Activated CD4-positive, alpha-beta T cell treated with anti-CD3 and anti-CD28 coated beads for 36 hours (primary cell): Measurements from ENCODE around the gene TMED10. TPM values are rescaled to one million over a fixed set of nuclear protein-coding genes. Genes with fewer than 3 reads are reported as not detected.

Experiments used
- ATAC-seq: fragments of 200-7000 bp; cut with Tn5 transposase; one replicate; pipeline ENCODE4 v1.10.0; 2021; ENCODE audit warnings: mild to moderate bottlenecking, moderate library complexity
- CTCF ChIA-PET: fragments of 350-600 bp; sonication (Branson Sonifier 250); formaldehyde crosslinking; loops from one replicate; lab custom pipeline; 2021; ENCODE audit warnings: antibody characterized with exemption; lab: Charles Lee
- POLR2A ChIA-PET: fragments of 350-600 bp; sonication (Branson Sonifier 250); formaldehyde crosslinking; loops from one replicate; lab custom pipeline; 2021; ENCODE audit warnings: antibody characterized with exemption, inconsistent platforms; lab: Charles Lee
- DNase-seq: peaks from one replicate; pipeline ENCODE4 v3.0.0-alpha.2; 2020
- H3K27ac Mint-ChIP-seq: one replicate; pipeline ENCODE4 v1.8.0; 2021; ENCODE audit warnings: mixed read lengths
- H3K27me3 Mint-ChIP-seq: one replicate; pipeline ENCODE4 v1.8.0; 2021; ENCODE audit warnings: mixed read lengths
- H3K36me3 Mint-ChIP-seq: one replicate; pipeline ENCODE4 v1.8.0; 2021; ENCODE audit warnings: low read depth, mixed read lengths
- H3K4me1 Mint-ChIP-seq: one replicate; pipeline ENCODE4 v1.8.0; 2021; ENCODE audit warnings: mixed read lengths
- H3K4me3 Mint-ChIP-seq: one replicate; pipeline ENCODE4 v1.8.0; 2021; ENCODE audit warnings: mild to moderate bottlenecking, moderate library complexity, mixed read lengths
- H3K9me3 Mint-ChIP-seq: one replicate; pipeline ENCODE4 v1.8.0; 2021; ENCODE audit warnings: low read depth, mixed read lengths
- intact Hi-C, 2 experiments: fragments of 100-400 bp; cut with DNase I in 1 of 2; cut with micrococcal nuclease in 1 of 2; formaldehyde crosslinking; loops; one replicate each; pipeline versions ENCODE4 v1.14.2 to v1.15.1; 2022 to 2024; cut with DNase I, micrococcal nuclease
- total RNA-seq, 2 experiments: library from RNA; stranded (reverse); gene quantifications; one replicate each; pipeline ENCODE4 v1.2.3, GENCODE V29; 2021

The TMED10 gene
- total RNA-seq, 2 experiments from 2014 or later, result 179 to 253 TPM

- H3K4me3 Mint-ChIP-seq, result no peak overlapping the region
- H3K4me1 Mint-ChIP-seq, result peaks cover 60% of the 10 kb centered on the region
- DNase-seq, result no peak
- CTCF ChIA-PET, result interaction anchor here (0.5 to 12.7 kb wide), 6 partner anchors 12 to 359 kb away, joined by 3 to 221 read pairs (median 4); no protein-coding TSS in a partner anchor
- H3K27ac Mint-ChIP-seq, result peak overlapping the region; percentile 44
- no peaks in the 10 kb centered on the region for H3K27me3 Mint-ChIP-seq
- POLR2A ChIA-PET, result no interaction called here
- intact Hi-C loops, result no loop called here
- no peak for ATAC-seq
- peaks cover 27% of the 10 kb centered on the region for H3K36me3 Mint-ChIP-seq
- no peaks in the 10 kb centered on the region for H3K9me3 Mint-ChIP-seq
Measured at GRCh38 chr14:75143761-75144527, 32.5 kb downstream of the TMED10 start.

DNA sequence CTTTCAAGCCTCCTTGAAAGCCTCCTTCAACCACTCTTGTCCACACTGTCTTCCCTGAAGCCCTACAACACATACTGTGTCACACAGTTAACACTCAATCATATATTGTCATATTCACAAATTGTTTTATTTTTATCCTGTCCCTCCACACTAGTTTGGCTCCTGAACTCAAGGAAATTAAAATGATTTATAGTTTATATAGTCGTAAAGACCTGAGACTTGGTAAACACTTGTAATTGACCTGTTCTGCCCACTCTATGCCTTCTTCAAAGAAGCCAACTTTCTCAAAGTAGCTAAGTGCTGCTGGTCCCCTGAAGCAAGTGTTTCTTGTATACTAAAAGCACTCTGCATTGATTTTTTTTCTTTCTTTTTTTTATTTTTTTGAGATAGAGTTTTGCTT, 33.9 kb downstream of the TMED10 start:
- ChIA-PET POLR2A (no interaction called here), CTCF (interaction anchor here (0.7 to 12.7 kb wide), 8 partner anchors 11 to 158 kb away, joined by 3 to 221 read pairs (median 6); no protein-coding TSS in a partner anchor)
- H3K36me3 Mint-ChIP-seq, result peaks cover 21% of the 10 kb centered on the region
- H3K9me3 Mint-ChIP-seq, result no peaks in the 10 kb centered on the region
- DNase-seq (no peak), ATAC-seq (no peak)
- no peaks in the 10 kb centered on the region for H3K27me3 Mint-ChIP-seq
- intact Hi-C loops, result no loop called here
- H3K27ac Mint-ChIP-seq, result no peak overlapping the region
- no peak overlapping the region for H3K4me3 Mint-ChIP-seq
- H3K4me1 Mint-ChIP-seq, result peaks cover 62% of the 10 kb centered on the region

- no peaks in the 10 kb centered on the region for H3K9me3 Mint-ChIP-seq
- H3K27me3 Mint-ChIP-seq, result no peaks in the 10 kb centered on the region
- intact Hi-C loops, result no loop called here
- H3K27ac Mint-ChIP-seq, result no peak overlapping the region
- H3K4me3 Mint-ChIP-seq, result no peak overlapping the region
- H3K36me3 Mint-ChIP-seq, result peaks cover 17% of the 10 kb centered on the region
- ChIA-PET CTCF (interaction anchor here (0.9 to 12.7 kb wide), 10 partner anchors 11 to 179 kb away, joined by 3 to 221 read pairs (median 6); no protein-coding TSS in a partner anchor), POLR2A (no interaction called here)
- peaks cover 58% of the 10 kb centered on the region for H3K4me1 Mint-ChIP-seq
- ATAC-seq, result peak; percentile 71
- peak; percentile 38 for DNase-seq
Measured at GRCh38 chr14:75141967-75142366, 34.4 kb downstream of the TMED10 start.

DNA sequence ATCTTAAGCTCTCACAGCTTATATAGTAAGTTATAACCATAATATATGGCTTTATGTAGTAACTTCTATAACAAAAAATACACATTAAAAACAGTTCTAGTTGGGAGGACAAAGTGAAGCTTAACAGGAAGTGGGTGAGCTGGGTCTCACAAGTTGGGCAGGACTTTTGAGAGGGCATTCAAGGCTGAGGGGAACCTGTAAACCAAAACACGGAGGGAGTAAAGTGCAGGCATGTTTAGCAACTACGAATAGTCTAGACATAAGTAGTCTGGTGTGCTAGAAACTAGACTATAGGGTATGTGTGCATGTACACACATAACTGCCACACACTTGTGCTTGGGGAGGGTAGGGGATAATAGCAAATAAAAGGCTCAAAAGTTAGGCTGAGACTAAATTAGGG, 35.4 kb downstream of the TMED10 start:
- intact Hi-C loops, result no loop called here
- DNase-seq (no peak), ATAC-seq (peak; percentile 22)
- ChIA-PET POLR2A (interaction anchor here (0.7 kb wide), 1 partner anchor 100 kb away, joined by 3 read pairs; no protein-coding TSS in a partner anchor), CTCF (interaction anchor here (0.6 to 12.7 kb wide), 14 partner anchors 10 to 180 kb away, joined by 3 to 221 read pairs (median 4); no protein-coding TSS in a partner anchor)
- no peaks in the 10 kb centered on the region for H3K27me3 Mint-ChIP-seq
- no peak overlapping the region for H3K27ac Mint-ChIP-seq
- no peaks in the 10 kb centered on the region for H3K9me3 Mint-ChIP-seq
- H3K4me3 Mint-ChIP-seq, result no peak overlapping the region
- H3K4me1 Mint-ChIP-seq, result peaks cover 49% of the 10 kb centered on the region
- H3K36me3 Mint-ChIP-seq, result peaks cover 8% of the 10 kb centered on the region

DNA sequence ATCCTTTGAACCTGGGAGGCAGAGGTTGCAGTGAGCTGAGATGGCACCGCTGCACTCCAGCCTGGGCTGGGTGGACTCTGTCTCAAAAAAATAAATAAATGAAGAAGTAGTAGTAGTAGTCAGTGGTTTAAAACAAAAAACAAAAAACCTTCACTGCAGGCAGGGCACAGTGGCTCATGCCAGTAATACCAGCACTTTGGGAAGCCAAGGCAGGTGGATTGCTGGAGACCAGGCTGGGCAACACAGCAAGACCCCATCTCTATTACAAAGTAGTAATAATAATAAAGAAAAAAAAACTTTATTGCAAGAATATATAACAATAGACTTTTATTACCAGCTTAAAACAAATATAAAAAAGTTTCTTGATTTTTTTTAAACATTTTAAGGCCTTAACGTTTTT, 35.8 kb downstream of the TMED10 start:
- H3K9me3 Mint-ChIP-seq, result no peaks in the 10 kb centered on the region
- H3K36me3 Mint-ChIP-seq, result peaks cover 8% of the 10 kb centered on the region
- no peak for ATAC-seq
- H3K27me3 Mint-ChIP-seq, result no peaks in the 10 kb centered on the region
- peak overlapping the region; percentile 11 for H3K27ac Mint-ChIP-seq
- H3K4me3 Mint-ChIP-seq, result no peak overlapping the region
- intact Hi-C loops, result no loop called here
- DNase-seq, result no peak
- peaks cover 47% of the 10 kb centered on the region for H3K4me1 Mint-ChIP-seq
- POLR2A ChIA-PET, result interaction anchor here (0.7 kb wide), 1 partner anchor 100 kb away, joined by 3 read pairs; no protein-coding TSS in a partner anchor
- CTCF ChIA-PET, result interaction anchor here (0.6 to 12.7 kb wide), 11 partner anchors 9 to 168 kb away, joined by 3 to 221 read pairs (median 6); partner anchors contain the start of gene NEK9

- Mint-ChIP-seq H3K36me3 (peaks cover 16% of the 10 kb centered on the region), H3K27me3 (no peaks in the 10 kb centered on the region), H3K4me1 (peaks cover 33% of the 10 kb centered on the region), H3K27ac (peak overlapping the region; percentile 9), H3K4me3 (peak overlapping the region; percentile 6), H3K9me3 (no peaks in the 10 kb centered on the region)
- POLR2A ChIA-PET, result interaction anchor here (1.3 kb wide), 1 partner anchor 18 kb away, joined by 4 read pairs; no protein-coding TSS in a partner anchor
- no peak for DNase-seq
- ATAC-seq, result no peak
- intact Hi-C loops, result loop anchor here in 1 of 2 experiments (5.0 kb wide), 1 partner anchor 38 kb away; the partner anchor contains the start of gene TMED10
- CTCF ChIA-PET, result interaction anchor here (0.6 to 12.7 kb wide), 7 partner anchors 10 to 350 kb away, joined by 3 to 221 read pairs (median 4); no protein-coding TSS in a partner anchor
Measured at GRCh38 chr14:75139185-75139584, 37.2 kb downstream of the TMED10 start.

- ATAC-seq, result peak; percentile 63
- no peaks in the 10 kb centered on the region for H3K27me3 Mint-ChIP-seq
- no peak overlapping the region for H3K4me3 Mint-ChIP-seq
Measured at GRCh38 chr14:75138492-75138891, 37.9 kb downstream of the TMED10 start.

GRCh38 chr14:75134644-75135043, 41.8 kb downstream of the TMED10 start:
- no peaks in the 10 kb centered on the region for H3K27me3 Mint-ChIP-seq
- H3K27ac Mint-ChIP-seq, result no peak overlapping the region

More at GRCh38 chr14:75138492-75138891, 37.9 kb downstream of the TMED10 start:
- Mint-ChIP-seq H3K27ac (peak overlapping the region; percentile 72), H3K4me1 (peaks cover 31% of the 10 kb centered on the region), H3K36me3 (peaks cover 23% of the 10 kb centered on the region), H3K9me3 (no peaks in the 10 kb centered on the region)
- ChIA-PET CTCF (interaction anchor here (0.6 to 12.7 kb wide), 7 partner anchors 9 to 351 kb away, joined by 3 to 221 read pairs (median 4); no protein-coding TSS in a partner anchor), POLR2A (interaction anchor here (0.5 to 1.3 kb wide), 2 partner anchors 18 to 155 kb away, joined by 4 read pairs; no protein-coding TSS in a partner anchor)
- intact Hi-C loops, result loop anchor here in 1 of 2 experiments (5.0 kb wide), 1 partner anchor 39 kb away; the partner anchor contains the start of gene TMED10
- DNase-seq, result no peak

GRCh38 chr14:75133597-75133996, 42.8 kb downstream of the TMED10 start:
- peaks cover 30% of the 10 kb centered on the region for H3K36me3 Mint-ChIP-seq
- H3K27ac Mint-ChIP-seq, result no peak overlapping the region
- H3K4me3 Mint-ChIP-seq, result no peak overlapping the region
- no peaks in the 10 kb centered on the region for H3K27me3 Mint-ChIP-seq
- ChIA-PET CTCF (interaction anchor here (1.5 to 12.7 kb wide), 3 partner anchors 20 to 166 kb away, joined by 3 to 221 read pairs (median 3); no protein-coding TSS in a partner anchor), POLR2A (no interaction called here)
- DNase-seq, result no peak
- ATAC-seq, result no peak
- no peaks in the 10 kb centered on the region for H3K9me3 Mint-ChIP-seq
- H3K4me1 Mint-ChIP-seq, result peaks cover 17% of the 10 kb centered on the region
- intact Hi-C loops, result loop anchor here (2.0 to 5.0 kb wide), 2 partner anchors 355 to 519 kb away; no protein-coding TSS in a partner anchor

More at GRCh38 chr14:75134644-75135043, 41.8 kb downstream of the TMED10 start:
- ChIA-PET CTCF (interaction anchor here (0.6 to 12.7 kb wide), 5 partner anchors 18 to 165 kb away, joined by 3 to 221 read pairs (median 3); no protein-coding TSS in a partner anchor), POLR2A (interaction anchor here (0.6 kb wide), 1 partner anchor 178 kb away, joined by 3 read pairs; no protein-coding TSS in a partner anchor)
- H3K36me3 Mint-ChIP-seq, result peaks cover 32% of the 10 kb centered on the region
- no peak for DNase-seq
- no peaks in the 10 kb centered on the region for H3K9me3 Mint-ChIP-seq
- no peak overlapping the region for H3K4me3 Mint-ChIP-seq
- no peak for ATAC-seq
- peaks cover 23% of the 10 kb centered on the region for H3K4me1 Mint-ChIP-seq
- intact Hi-C loops, result loop anchor here in 1 of 2 experiments (5.0 kb wide), 2 partner anchors 43 to 518 kb away; partner anchors contain the start of gene TMED10

DNA sequence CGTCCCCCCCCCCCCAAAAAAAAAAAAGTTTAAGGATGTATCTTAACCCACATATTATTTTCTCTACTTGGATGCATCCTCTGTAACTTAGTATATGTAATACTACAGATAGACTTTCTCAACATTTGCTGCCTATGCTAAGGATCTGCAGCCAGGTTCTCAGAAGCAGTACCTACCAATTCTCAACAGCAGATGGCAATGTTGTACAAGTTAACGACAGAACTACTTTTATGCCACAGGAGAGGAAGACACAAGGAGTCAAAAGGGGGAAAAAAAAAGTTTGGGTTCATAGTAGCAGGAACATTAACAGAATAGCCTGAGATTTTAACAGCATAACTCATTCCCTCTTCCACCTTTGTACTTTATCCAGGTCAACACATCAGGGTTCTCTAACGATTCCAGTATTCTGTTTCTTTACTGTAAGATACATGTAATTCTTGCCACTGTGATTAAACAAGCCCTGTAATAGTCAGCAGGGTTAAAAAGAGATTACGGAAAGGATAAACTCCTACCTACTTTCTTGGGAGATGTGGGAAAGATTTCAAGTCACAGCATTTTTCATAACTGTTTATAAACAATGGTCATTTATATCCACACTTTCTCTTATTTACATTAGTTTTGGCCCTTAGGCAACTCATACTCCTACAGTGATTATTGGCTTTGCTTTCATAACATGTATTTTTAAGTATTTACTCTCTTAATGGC, 43.9 kb downstream of the TMED10 start:
- DNase-seq, result peak; percentile 53
- H3K36me3 Mint-ChIP-seq, result peaks cover 32% of the 10 kb centered on the region
- H3K4me1 Mint-ChIP-seq, result peaks cover 18% of the 10 kb centered on the region
- ATAC-seq, result peak; percentile 82
- H3K27ac Mint-ChIP-seq, result peak overlapping the region; percentile 33
- POLR2A ChIA-PET, result interaction anchor here (0.7 kb wide), 1 partner anchor 269 kb away, joined by 3 read pairs; no protein-coding TSS in a partner anchor
- intact Hi-C loops, result loop anchor here (1.0 to 5.0 kb wide), 4 partner anchors 164 to 520 kb away; no protein-coding TSS in a partner anchor
- CTCF ChIA-PET, result interaction anchor here (0.7 to 7.1 kb wide), 11 partner anchors 12 to 356 kb away, joined by 3 to 125 read pairs (median 5); no protein-coding TSS in a partner anchor
- H3K4me3 Mint-ChIP-seq, result no peak overlapping the region
- no peaks in the 10 kb centered on the region for H3K9me3 Mint-ChIP-seq
- H3K27me3 Mint-ChIP-seq, result no peaks in the 10 kb centered on the region
